Activated CD4-positive, alpha-beta memory T cell treated with anti-CD3 and anti-CD28 coated beads for 36 hours (primary cell): ENCODE measurements around the gene CRACDL. TPM values are rescaled to one million over a fixed set of nuclear protein-coding genes. Genes with fewer than 3 reads are reported as not detected.

Source experiments
- CTCF ChIA-PET: fragments of 350-600 bp; sonication (Branson Sonifier 250); formaldehyde crosslinking; loops from one replicate; lab custom pipeline; 2021; ENCODE audit warnings: antibody characterized with exemption, inconsistent platforms; lab: Charles Lee
- POLR2A ChIA-PET: fragments of 350-600 bp; sonication (Branson Sonifier 250); formaldehyde crosslinking; loops from one replicate; lab custom pipeline; 2021; ENCODE audit warnings: antibody characterized with exemption; lab: Charles Lee
- DNase-seq: peaks from one replicate; pipeline ENCODE4 v3.0.0-alpha.2; 2020
- H3K27ac Mint-ChIP-seq: one replicate; pipeline ENCODE4 v1.8.0; 2021; ENCODE audit warnings: mixed read lengths
- H3K27me3 Mint-ChIP-seq: one replicate; pipeline ENCODE4 v1.8.0; 2021; ENCODE audit warnings: mixed read lengths
- H3K36me3 Mint-ChIP-seq: one replicate; pipeline ENCODE4 v1.8.0; 2021; ENCODE audit warnings: mixed read lengths
- H3K4me1 Mint-ChIP-seq: one replicate; pipeline ENCODE4 v1.8.0; 2021; ENCODE audit warnings: low read depth, mixed read lengths
- H3K4me3 Mint-ChIP-seq: one replicate; pipeline ENCODE4 v1.8.0; 2021; ENCODE audit warnings: mild to moderate bottlenecking, mixed read lengths
- H3K9me3 Mint-ChIP-seq: one replicate; pipeline ENCODE4 v1.8.0; 2021; ENCODE audit warnings: mixed read lengths
- intact Hi-C: fragments of 100-400 bp; cut with micrococcal nuclease; formaldehyde crosslinking; loops from one replicate; pipeline ENCODE4 v1.15.1; 2023
- total RNA-seq, 2 experiments: library from RNA; stranded (reverse); gene quantifications; one replicate each; pipeline ENCODE4 v1.2.3, GENCODE V29; 2021

CRACDL gene
- total RNA-seq, 2 experiments from 2014 or later: 0.12 to 0.31 TPM

- Mint-ChIP-seq H3K27ac (no peak overlapping the region), H3K4me3 (no peak overlapping the region), H3K36me3 (no peaks in the 10 kb centered on the region), H3K27me3 (no peaks in the 10 kb centered on the region), H3K9me3 (no peaks in the 10 kb centered on the region), H3K4me1 (peaks cover 7% of the 10 kb centered on the region)
- ChIA-PET CTCF (no interaction called here), POLR2A (no interaction called here)
- intact Hi-C loops: no loop called here
- no peak for DNase-seq
Measured at GRCh38 chr2:98871506-98871905, 64.5 kb downstream of the CRACDL start.

- Mint-ChIP-seq H3K36me3 (no peaks in the 10 kb centered on the region), H3K27ac (no peak overlapping the region), H3K4me1 (peaks cover 8% of the 10 kb centered on the region), H3K9me3 (no peaks in the 10 kb centered on the region), H3K4me3 (no peak overlapping the region), H3K27me3 (no peaks in the 10 kb centered on the region)
- ChIA-PET POLR2A (no interaction called here), CTCF (no interaction called here)
- DNase-seq: no peak
- intact Hi-C loops: no loop called here
Measured at GRCh38 chr2:98870516-98871158, 65.4 kb downstream of the CRACDL start.

GRCh38 chr2:98869870-98870269, 66.2 kb downstream of the CRACDL start:
- no peaks in the 10 kb centered on the region for H3K9me3 Mint-ChIP-seq
- H3K27me3 Mint-ChIP-seq: no peaks in the 10 kb centered on the region
- intact Hi-C loops: no loop called here
- ChIA-PET CTCF (no interaction called here), POLR2A (no interaction called here)
- no peak overlapping the region for H3K4me3 Mint-ChIP-seq
- no peaks in the 10 kb centered on the region for H3K36me3 Mint-ChIP-seq
- peaks cover 8% of the 10 kb centered on the region for H3K4me1 Mint-ChIP-seq
- no peak for DNase-seq
- H3K27ac Mint-ChIP-seq: no peak overlapping the region

DNA sequence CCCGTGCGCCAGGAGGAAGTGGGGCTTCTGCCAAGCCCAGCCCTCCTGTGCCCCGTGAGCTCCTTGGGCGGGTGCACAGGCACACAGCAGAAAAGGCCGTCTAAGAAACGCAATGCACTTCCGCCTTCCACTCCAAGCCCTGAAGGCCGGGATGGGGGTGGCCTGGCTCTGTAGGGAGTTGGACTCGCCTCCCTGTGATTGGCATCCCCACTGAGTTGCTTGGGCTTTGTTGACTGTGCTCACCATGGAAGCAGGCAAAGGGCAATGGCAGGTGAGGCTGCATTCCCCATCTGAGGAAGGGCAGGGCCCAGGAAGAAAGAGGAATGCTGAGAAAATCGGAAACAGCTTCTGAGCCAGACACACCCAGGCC, 66.8 kb downstream of the CRACDL start:
- H3K27me3 Mint-ChIP-seq: no peaks in the 10 kb centered on the region
- DNase-seq: no peak
- H3K9me3 Mint-ChIP-seq: no peaks in the 10 kb centered on the region
- POLR2A ChIA-PET: no interaction called here
- no peaks in the 10 kb centered on the region for H3K36me3 Mint-ChIP-seq
- no peak overlapping the region for H3K4me3 Mint-ChIP-seq
- H3K27ac Mint-ChIP-seq: no peak overlapping the region
- peaks cover 8% of the 10 kb centered on the region for H3K4me1 Mint-ChIP-seq
- intact Hi-C loops: no loop called here
- CTCF ChIA-PET: no interaction called here

DNA sequence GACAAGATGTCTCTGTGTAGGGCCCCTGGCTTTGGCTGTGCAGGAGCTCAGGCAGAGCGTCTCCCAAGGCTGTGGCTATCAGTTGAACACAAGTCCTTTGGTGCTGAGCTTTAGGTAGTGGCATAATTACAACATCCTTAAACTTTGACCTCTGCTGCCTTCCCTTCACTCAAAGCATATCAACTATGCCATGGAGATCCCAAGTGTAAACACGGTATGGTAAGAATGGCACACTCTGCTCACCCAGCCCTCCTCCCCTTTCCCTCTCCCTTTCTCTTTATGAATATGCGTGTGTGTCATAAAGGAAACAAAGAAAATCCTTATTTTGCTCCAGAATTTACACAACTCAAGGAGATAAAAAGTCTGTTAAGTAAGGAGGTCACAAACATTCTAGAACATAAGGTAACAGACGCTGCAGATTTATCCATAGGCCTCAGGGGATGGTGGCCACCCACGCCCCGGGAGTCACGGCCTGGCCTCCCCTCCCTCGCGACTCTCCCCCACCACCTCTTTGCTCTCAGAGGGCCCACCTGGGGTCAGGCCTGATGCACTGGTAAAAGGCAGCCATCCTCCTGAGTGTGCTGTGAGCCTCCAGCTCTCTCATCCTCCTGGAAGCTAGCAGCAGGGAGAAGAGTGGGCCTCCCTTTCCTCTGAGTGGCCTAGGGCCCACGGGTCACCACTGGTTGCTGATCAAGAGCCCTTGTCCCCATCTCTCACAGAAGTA, 67.3 kb downstream of the CRACDL start:
- POLR2A ChIA-PET: no interaction called here
- Mint-ChIP-seq H3K27me3 (peaks cover 2% of the 10 kb centered on the region), H3K4me1 (peaks cover 8% of the 10 kb centered on the region), H3K4me3 (no peak overlapping the region), H3K9me3 (no peaks in the 10 kb centered on the region), H3K27ac (no peak overlapping the region), H3K36me3 (no peaks in the 10 kb centered on the region)
- CTCF ChIA-PET: no interaction called here
- intact Hi-C loops: no loop called here
- DNase-seq: no peak

DNA sequence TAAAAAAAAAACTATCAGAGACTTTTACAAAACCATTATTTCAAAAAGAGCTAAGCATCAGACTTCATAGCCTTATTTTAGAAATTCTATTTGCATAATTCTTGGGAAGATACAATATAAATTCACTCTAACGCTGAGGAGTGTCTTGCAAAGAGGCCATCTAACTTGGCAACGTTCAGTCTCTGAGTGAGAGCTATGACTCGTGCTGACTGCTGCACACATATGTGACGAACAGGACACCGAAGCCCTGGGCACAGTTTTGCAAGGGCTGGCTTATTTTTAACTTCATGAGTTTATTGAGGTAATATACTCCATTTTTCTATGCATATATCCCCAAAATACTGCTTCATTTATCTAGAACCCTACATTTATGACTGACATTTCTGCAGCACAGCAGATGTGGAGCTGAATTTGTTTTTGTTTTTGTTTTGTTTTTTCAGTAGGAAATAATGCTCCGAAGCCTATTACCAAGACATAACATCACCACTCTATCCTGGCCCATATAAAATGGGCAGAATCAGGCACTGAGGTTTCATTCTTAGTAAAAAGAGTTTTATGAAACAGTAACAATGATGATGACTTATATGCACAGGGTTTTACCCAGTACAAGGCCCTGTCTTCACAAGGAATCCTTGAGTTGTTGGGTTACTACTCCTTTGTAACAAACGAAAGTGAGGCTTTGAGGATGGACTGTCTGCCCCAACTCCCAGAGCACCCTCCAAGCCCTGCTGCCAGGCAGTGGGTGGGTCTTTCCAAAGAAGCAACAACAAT, 68.3 kb downstream of the CRACDL start:
- H3K9me3 Mint-ChIP-seq: peaks cover 3% of the 10 kb centered on the region
- POLR2A ChIA-PET: no interaction called here
- DNase-seq: no peak
- H3K4me1 Mint-ChIP-seq: peaks cover 8% of the 10 kb centered on the region
- peaks cover 2% of the 10 kb centered on the region for H3K27me3 Mint-ChIP-seq
- H3K4me3 Mint-ChIP-seq: no peak overlapping the region
- no peak overlapping the region for H3K27ac Mint-ChIP-seq
- intact Hi-C loops: no loop called here
- CTCF ChIA-PET: interaction anchor here (0.5 kb wide), 1 partner anchor 20 kb away, joined by 3 read pairs; no protein-coding TSS in a partner anchor
- no peaks in the 10 kb centered on the region for H3K36me3 Mint-ChIP-seq

DNA sequence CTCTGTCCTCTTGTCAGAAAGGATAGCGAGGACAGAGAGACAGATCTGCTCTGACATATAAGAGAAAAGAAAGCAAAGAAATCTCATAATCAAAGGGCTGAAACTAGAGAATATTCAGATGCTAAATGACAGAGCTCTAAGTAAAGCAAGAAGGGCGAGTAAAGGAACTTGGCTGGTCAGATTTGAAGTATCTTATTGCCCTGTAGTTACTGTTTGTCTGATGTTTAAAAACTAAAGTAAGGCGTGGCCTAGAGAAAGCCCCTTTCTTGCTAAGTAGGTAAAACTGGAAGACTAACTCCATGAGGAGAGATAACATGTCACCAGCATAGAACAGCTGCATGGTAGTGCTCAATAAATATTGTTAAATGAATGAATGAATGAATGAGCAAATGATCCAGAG, 70.0 kb downstream of the CRACDL start:
- DNase-seq: no peak
- ChIA-PET CTCF (no interaction called here), POLR2A (no interaction called here)
- Mint-ChIP-seq H3K36me3 (peaks cover 2% of the 10 kb centered on the region), H3K27ac (no peak overlapping the region), H3K27me3 (peaks cover 2% of the 10 kb centered on the region), H3K4me1 (peaks cover 8% of the 10 kb centered on the region), H3K4me3 (no peak overlapping the region), H3K9me3 (peaks cover 18% of the 10 kb centered on the region)
- intact Hi-C loops: no loop called here

DNA sequence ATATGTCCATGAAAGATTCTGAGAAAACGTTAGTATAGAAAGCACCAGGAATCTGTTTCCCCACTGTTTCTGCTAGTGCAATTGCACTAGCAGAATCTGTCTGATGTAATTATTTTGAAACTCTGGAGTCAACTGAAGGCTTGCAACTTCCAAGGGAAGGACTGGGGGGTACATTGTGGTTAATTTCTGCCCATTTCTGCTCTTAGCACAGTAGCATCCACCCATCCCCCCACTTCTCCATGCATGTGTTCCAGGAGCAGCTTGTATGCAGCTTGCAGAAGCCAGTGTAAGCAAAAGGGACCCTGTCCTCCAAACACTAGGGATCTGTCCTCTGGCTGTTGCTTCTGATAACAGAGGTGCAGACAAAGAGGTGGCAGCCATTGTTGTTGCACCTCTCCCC, 74.4 kb downstream of the CRACDL start:
- POLR2A ChIA-PET: no interaction called here
- intact Hi-C loops: no loop called here
- CTCF ChIA-PET: no interaction called here
- peaks cover 2% of the 10 kb centered on the region for H3K4me1 Mint-ChIP-seq
- no peak overlapping the region for H3K4me3 Mint-ChIP-seq
- peaks cover 48% of the 10 kb centered on the region for H3K9me3 Mint-ChIP-seq
- H3K36me3 Mint-ChIP-seq: peaks cover 6% of the 10 kb centered on the region
- no peak overlapping the region for H3K27ac Mint-ChIP-seq
- peaks cover 2% of the 10 kb centered on the region for H3K27me3 Mint-ChIP-seq
- no peak for DNase-seq

DNA sequence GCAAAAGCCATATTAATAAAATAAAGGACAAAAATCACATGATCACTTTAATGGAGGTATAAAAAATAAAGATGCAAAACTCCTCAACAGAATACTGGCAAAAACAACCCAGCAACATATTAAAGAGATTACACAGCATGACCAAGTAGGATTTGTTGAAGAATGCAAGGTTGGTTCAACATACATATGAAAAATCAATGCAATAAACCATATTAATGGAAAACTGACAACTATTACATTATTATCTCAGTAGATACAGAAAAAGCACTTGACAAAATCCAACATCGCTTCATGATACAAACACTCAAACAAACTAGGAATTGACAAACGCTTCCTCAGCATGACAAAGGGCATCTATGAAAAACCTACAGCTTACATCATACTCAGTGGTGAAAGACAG, 76.7 kb downstream of the CRACDL start:
- peaks cover 7% of the 10 kb centered on the region for H3K27me3 Mint-ChIP-seq
- H3K4me1 Mint-ChIP-seq: no peaks in the 10 kb centered on the region
- peaks cover 60% of the 10 kb centered on the region for H3K9me3 Mint-ChIP-seq
- no peak overlapping the region for H3K4me3 Mint-ChIP-seq
- H3K36me3 Mint-ChIP-seq: peaks cover 6% of the 10 kb centered on the region
- POLR2A ChIA-PET: no interaction called here
- intact Hi-C loops: no loop called here
- DNase-seq: no peak
- H3K27ac Mint-ChIP-seq: no peak overlapping the region
- CTCF ChIA-PET: no interaction called here

GRCh38 chr2:98857001-98857400, 79.0 kb downstream of the CRACDL start:
- ChIA-PET POLR2A (no interaction called here), CTCF (no interaction called here)
- Mint-ChIP-seq H3K4me1 (no peaks in the 10 kb centered on the region), H3K27ac (no peak overlapping the region), H3K27me3 (peaks cover 9% of the 10 kb centered on the region), H3K4me3 (no peak overlapping the region), H3K36me3 (peaks cover 6% of the 10 kb centered on the region), H3K9me3 (peaks cover 50% of the 10 kb centered on the region)
- no peak for DNase-seq
- intact Hi-C loops: no loop called here

DNA sequence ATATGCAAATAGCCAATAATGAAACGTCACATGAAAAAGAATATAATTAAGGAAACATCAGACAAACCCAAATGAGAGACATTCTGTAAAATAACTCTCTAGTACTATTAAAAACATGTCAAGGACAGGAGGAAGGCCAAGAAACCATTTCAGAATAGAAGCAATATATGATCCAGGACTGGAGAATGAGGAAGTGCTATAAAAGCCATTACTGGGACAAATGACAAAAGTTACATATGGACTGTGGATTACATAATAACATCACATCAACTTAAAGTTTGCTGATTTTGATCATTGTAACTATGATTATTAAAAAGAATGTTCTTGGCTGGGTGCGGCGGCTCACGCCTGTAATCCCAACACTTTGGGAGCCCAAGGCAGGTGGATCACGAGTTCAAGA, 81.3 kb downstream of the CRACDL start:
- Mint-ChIP-seq H3K4me1 (no peaks in the 10 kb centered on the region), H3K27ac (no peak overlapping the region), H3K27me3 (peaks cover 20% of the 10 kb centered on the region), H3K36me3 (peaks cover 6% of the 10 kb centered on the region), H3K9me3 (peaks cover 32% of the 10 kb centered on the region), H3K4me3 (no peak overlapping the region)
- ChIA-PET CTCF (no interaction called here), POLR2A (no interaction called here)
- no peak for DNase-seq
- intact Hi-C loops: no loop called here

- H3K27me3 Mint-ChIP-seq: peaks cover 23% of the 10 kb centered on the region
Measured at GRCh38 chr2:98852932-98853331, 83.1 kb downstream of the CRACDL start.

More at GRCh38 chr2:98852932-98853331, 83.1 kb downstream of the CRACDL start:
- Mint-ChIP-seq H3K4me1 (no peaks in the 10 kb centered on the region), H3K9me3 (peaks cover 22% of the 10 kb centered on the region), H3K4me3 (no peak overlapping the region), H3K36me3 (peaks cover 2% of the 10 kb centered on the region), H3K27ac (no peak overlapping the region)
- ChIA-PET POLR2A (no interaction called here), CTCF (no interaction called here)
- DNase-seq: no peak
- intact Hi-C loops: no loop called here
